ENCODE measurements around the gene ALG2. TPM values are rescaled to one million over a fixed set of nuclear protein-coding genes. Genes with fewer than 3 reads are reported as not detected.
"Not testable (repeated sequence)": the region's sequence is repeated elsewhere in the genome, so short reads cannot be mapped to it uniquely, and the experiment has no call there.

ALG2 gene
- total RNA-seq, 2 experiments from 2014 or later: 21.2 to 30.5 TPM

DNA sequence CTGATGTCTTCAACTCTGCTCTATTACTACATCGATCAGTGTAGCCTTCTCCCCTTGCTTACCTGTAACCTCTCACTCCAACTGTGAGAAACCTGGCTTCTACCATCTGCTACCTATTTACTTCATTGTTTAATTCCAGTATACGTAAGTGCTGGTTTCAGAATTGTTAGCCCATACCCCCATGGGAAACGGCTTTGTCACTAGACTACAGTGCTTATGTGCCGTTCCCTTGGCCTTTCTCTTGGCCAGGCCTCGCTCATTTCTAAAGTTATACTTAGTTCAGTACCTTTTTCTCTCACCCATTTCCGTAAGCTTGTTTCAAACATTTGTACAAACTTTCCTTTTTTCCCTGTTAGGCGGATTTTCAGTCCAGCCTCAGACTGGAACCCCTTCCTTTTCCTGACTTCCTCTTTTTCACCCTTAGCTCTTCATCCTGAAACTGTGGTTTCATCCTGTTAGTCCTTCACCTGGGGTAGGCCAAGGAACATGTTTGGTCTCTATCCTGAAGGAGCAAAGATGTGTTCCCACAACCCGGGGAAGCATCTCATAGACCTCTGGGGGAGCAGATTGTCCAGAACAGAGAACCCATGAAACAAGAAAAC is 21.7 kb downstream of the ALG2 start:
- H3K36me3 Mint-ChIP-seq (ENCODE audit: low read depth): no peaks in the 10 kb centered on the region
- H3K27ac Mint-ChIP-seq: no peak overlapping the region
- no peak for DNase-seq
- H3K27me3 Mint-ChIP-seq: peaks cover 5% of the 10 kb centered on the region
- H3K4me3 Mint-ChIP-seq: no peak overlapping the region
- ChIA-PET POLR2A (no interaction called here), CTCF (interaction anchor here (1.0 to 1.3 kb wide), 2 partner anchors 21 to 38 kb away, joined by 3 read pairs; partner anchors contain the start of genes ALG2 and SEC61B)
- H3K9me3 Mint-ChIP-seq: no peaks in the 10 kb centered on the region
- H3K4me1 Mint-ChIP-seq: peaks cover 12% of the 10 kb centered on the region

GRCh38 chr9:99197987-99198386 is 23.8 kb downstream of the ALG2 start:
- H3K36me3 Mint-ChIP-seq (ENCODE audit: low read depth): no peaks in the 10 kb centered on the region
- no peak for DNase-seq
- no peaks in the 10 kb centered on the region for H3K9me3 Mint-ChIP-seq
- CTCF ChIA-PET: interaction anchor here (0.9 to 1.7 kb wide), 4 partner anchors 13 to 55 kb away, joined by 3 to 4 read pairs (median 3); partner anchors contain the start of genes ALG2 and SEC61B
- no peak overlapping the region for H3K4me3 Mint-ChIP-seq
- H3K27ac Mint-ChIP-seq: no peak overlapping the region
- POLR2A ChIA-PET: no interaction called here
- peaks cover 3% of the 10 kb centered on the region for H3K27me3 Mint-ChIP-seq
- peaks cover 22% of the 10 kb centered on the region for H3K4me1 Mint-ChIP-seq

DNA sequence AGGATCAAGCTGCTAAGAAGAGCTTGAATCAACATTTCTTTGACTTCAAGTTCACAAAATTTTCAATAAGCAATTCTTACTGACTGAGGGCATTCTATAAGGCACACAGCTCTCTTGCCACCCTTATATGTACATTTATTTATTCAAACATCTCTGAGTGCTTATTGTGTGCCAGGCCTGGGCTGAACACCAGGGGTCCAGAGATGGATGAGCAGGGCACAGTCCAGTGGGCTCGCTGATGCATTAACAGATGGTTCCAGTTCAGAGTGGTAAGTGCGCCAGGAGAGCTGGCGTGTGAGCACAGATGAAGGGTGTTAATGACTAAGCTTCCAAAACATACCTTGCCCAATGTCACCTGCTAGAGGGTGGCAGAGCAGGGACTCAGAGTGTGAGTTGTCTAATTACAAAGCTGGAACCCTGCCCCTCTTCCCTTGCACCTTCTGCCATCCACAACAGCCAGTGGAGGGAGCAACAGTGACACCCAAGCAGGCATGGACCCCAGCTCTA is 24.6 kb downstream of the ALG2 start:
- H3K27ac Mint-ChIP-seq: no peak overlapping the region
- H3K36me3 Mint-ChIP-seq (ENCODE audit: low read depth): no peaks in the 10 kb centered on the region
- H3K4me3 Mint-ChIP-seq: no peak overlapping the region
- DNase-seq: no peak
- H3K9me3 Mint-ChIP-seq: no peaks in the 10 kb centered on the region
- peaks cover 28% of the 10 kb centered on the region for H3K4me1 Mint-ChIP-seq
- ChIA-PET CTCF (interaction anchor here (0.9 to 1.7 kb wide), 4 partner anchors 12 to 56 kb away, joined by 3 to 4 read pairs (median 3); partner anchors contain the start of genes ALG2 and SEC61B), POLR2A (no interaction called here)
- H3K27me3 Mint-ChIP-seq: peaks cover 3% of the 10 kb centered on the region

DNA sequence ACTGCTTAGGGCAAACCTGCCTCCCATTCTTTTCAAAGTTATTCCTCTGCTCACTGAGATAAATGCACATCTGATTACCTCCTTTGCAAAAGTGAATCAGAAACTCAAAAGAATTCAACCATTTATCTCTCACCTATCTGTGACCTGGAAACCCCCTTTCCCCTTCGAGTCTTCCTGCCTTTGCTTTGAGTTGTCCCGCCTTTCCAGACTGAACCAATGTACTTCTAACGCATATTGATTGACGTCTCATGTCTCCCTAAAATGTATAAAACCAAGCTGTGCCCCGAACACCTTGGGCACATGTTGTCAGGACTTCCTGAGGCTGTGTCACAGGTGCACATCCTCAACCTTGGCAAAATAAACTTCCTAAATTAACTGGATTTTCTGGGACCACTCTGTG is 25.3 kb downstream of the ALG2 start:
- H3K27me3 Mint-ChIP-seq; DNase-seq; H3K27ac Mint-ChIP-seq; POLR2A ChIA-PET; CTCF ChIA-PET; H3K9me3 Mint-ChIP-seq; H3K36me3 Mint-ChIP-seq (ENCODE audit: low read depth); H3K4me3 Mint-ChIP-seq: not testable (repeated sequence)
- H3K4me1 Mint-ChIP-seq: peaks cover 28% of the 10 kb centered on the region

DNA sequence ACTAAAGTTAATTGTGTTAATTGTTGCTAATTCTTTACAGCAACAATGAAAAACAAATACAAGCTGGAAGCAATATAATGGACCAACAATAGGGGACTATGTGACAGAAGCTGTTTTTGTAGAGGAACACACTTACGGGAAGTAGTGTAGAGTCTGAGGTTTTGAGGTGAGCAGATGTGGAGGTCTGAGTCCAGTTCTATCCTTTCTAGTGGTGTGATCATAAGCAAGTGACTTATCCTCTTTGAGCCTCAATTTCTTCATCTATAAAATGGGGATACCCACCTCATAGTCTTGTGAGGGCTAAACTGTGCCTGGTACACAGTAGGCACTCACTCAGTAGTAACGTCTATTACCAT is 28.3 kb downstream of the ALG2 start:
- H3K36me3 Mint-ChIP-seq (ENCODE audit: low read depth): no peaks in the 10 kb centered on the region
- ChIA-PET CTCF (no interaction called here), POLR2A (no interaction called here)
- H3K9me3 Mint-ChIP-seq: no peaks in the 10 kb centered on the region
- no peak overlapping the region for H3K4me3 Mint-ChIP-seq
- H3K27ac Mint-ChIP-seq: no peak overlapping the region
- H3K27me3 Mint-ChIP-seq: no peaks in the 10 kb centered on the region
- no peak for DNase-seq
- peaks cover 28% of the 10 kb centered on the region for H3K4me1 Mint-ChIP-seq

DNA sequence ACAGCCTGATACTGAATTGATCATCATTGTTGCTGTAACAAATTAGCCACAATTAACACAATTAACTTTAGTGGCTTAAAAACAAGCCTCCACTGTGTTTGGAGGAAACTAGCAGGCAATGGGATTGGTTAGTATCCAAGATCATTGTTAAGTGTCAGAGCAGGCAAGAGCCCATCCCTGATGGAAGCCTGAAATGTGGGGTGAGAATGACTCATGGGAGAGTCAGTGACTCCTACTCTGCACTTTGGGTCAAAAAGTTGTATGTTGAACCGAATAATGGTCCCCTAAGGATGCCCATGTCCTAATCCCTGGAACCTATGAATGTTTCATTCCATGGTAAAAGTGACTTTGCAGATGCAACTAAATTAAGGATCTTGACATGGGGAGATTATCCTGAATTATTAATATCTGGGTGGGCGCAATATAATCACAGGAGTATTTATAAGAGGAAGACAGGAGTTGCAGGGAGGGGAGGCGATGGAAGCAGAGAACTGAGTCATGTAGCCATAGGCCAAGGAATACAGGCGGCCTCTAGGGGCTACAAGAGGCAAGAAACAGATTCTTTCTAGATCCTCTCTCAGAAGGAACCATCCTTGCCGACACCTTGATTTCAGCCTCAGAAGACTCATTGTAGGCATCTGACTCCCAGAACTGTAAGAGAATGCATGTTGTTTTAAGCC is 28.8 kb downstream of the ALG2 start:
- DNase-seq: no peak
- POLR2A ChIA-PET: no interaction called here
- Mint-ChIP-seq H3K4me1 (peaks cover 27% of the 10 kb centered on the region), H3K27ac (no peak overlapping the region), H3K4me3 (no peak overlapping the region), H3K36me3 (ENCODE audit: low read depth) (no peaks in the 10 kb centered on the region), H3K27me3 (no peaks in the 10 kb centered on the region), H3K9me3 (no peaks in the 10 kb centered on the region)
- CTCF ChIA-PET: no interaction called here

DNA sequence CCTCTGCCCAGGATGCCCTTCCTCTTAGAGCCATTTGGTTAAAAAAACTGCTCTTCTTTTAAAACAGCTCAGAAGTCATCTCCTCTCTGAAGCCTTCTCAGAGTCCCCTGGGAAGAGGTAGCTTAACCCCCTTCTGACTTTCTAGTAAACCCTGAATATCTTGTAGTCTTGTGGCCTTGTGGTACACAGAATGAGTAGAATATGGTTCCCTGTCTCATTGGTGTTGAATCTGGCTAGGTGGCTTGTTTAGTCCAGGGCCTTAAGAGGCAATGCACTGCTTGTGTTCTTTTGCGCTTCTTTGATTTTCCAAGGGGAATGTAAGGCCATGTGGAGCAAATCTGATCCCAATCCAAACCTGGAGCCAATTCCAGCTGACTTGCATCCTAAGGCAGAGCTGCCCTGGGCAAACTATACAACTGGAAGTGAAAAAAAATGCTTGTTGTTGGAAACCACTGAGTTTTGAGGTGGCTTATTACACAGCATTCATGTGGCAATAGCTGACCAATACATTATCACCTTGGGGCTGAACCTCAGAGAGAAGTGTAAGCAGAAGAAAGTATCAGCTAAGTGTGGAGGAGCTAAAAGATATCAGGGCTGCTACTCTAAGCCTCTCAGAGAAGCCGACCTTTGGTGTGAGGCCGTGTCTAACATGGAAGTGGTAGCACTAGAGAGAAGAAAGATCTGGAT is 31.0 kb downstream of the ALG2 start:
- Mint-ChIP-seq H3K9me3 (no peaks in the 10 kb centered on the region), H3K4me1 (peaks cover 23% of the 10 kb centered on the region), H3K36me3 (ENCODE audit: low read depth) (no peaks in the 10 kb centered on the region), H3K27ac (no peak overlapping the region), H3K4me3 (no peak overlapping the region), H3K27me3 (no peaks in the 10 kb centered on the region)
- no peak for DNase-seq
- CTCF ChIA-PET: interaction anchor here (1.7 kb wide), 1 partner anchor 8 kb away, joined by 4 read pairs; no protein-coding TSS in a partner anchor
- POLR2A ChIA-PET: no interaction called here

DNA sequence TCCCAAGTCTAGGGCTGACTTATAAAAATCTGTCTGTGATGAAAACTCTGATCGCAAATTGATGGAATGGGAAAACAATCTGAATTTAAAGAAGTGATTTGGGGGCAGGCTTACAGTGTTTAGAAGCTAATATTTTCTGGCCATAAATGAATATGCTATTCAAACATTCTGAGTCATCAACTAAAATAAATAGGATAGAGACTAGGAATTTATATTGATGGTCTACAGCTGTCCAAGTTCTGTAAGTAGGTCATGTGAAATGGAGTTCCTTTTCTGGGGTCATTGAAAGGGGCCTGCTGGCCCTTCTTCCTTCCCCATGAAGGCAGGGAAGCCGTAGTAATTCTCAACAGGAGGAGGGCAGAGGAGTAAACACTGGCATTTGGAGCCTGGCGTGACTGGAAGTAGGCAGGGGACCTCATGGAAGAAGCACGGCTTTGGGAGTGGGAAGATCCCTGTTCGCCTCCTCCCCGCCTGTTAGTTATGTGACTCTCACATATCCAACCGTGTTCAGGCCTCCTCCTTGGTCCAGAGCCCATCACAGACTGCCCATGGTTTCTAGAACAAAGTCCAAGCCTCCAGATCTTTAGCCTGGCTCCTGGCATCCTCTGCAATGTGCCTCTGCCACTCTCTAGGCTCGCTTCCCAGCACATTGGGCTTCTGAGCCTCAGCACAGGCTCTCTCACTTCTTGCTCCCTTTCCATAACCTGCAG is 31.7 kb downstream of the ALG2 start:
- ChIA-PET POLR2A (no interaction called here), CTCF (interaction anchor here (1.7 kb wide), 1 partner anchor 7 kb away, joined by 4 read pairs; no protein-coding TSS in a partner anchor)
- Mint-ChIP-seq H3K27me3 (no peaks in the 10 kb centered on the region), H3K4me1 (peaks cover 23% of the 10 kb centered on the region), H3K4me3 (no peak overlapping the region), H3K9me3 (no peaks in the 10 kb centered on the region), H3K27ac (no peak overlapping the region), H3K36me3 (ENCODE audit: low read depth) (no peaks in the 10 kb centered on the region)
- no peak for DNase-seq

DNA sequence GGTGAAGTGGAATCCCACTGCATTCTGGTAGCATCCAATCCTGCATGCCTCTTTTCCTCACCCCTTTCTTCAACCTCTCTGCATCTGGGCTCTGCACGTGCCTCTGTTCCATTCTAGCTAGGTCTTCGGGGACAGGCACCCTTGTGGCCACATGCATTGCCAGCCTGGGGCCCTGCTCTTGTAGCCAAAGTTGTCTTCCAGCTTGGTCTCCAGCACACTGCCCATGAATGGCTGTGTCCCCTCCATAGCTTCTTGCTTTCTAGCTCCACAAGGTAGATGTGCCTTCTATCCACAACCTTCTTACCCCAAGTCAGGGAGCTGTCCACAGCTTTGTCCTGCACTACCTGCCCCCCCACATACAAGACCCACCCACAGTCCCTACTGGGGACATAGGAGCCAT is 32.6 kb downstream of the ALG2 start:
- Mint-ChIP-seq H3K27ac (no peak overlapping the region), H3K4me3 (no peak overlapping the region), H3K27me3 (no peaks in the 10 kb centered on the region), H3K9me3 (no peaks in the 10 kb centered on the region), H3K4me1 (peaks cover 29% of the 10 kb centered on the region), H3K36me3 (ENCODE audit: low read depth) (no peaks in the 10 kb centered on the region)
- DNase-seq: no peak
- CTCF ChIA-PET: interaction anchor here (1.0 to 1.6 kb wide), 2 partner anchors 60 to 1286 kb away, joined by 3 read pairs; no protein-coding TSS in a partner anchor
- POLR2A ChIA-PET: no interaction called here

DNA sequence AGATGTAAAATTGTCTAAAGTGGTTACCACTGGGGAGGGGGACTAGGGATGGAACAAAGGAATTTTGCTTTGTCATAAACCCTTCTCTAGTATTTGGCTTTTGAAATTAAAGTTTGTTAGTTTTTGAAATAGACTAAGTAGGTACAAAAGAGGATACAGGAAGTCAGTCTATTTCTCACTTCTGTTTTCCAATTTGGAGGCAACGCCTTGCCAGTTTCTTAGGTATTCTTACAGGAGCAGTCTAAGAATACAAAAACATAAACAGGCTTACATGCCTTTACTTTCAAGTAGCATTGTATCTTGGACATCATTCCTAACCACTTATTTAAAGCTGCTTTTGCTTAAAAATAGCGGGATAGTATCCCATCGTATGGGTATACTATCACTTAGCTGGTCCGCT is 34.4 kb downstream of the ALG2 start:
- H3K27ac Mint-ChIP-seq: no peak overlapping the region
- CTCF ChIA-PET: no interaction called here
- POLR2A ChIA-PET: no interaction called here

GRCh38 chr9:99185934-99186333 is 35.8 kb downstream of the ALG2 start:
- POLR2A ChIA-PET: no interaction called here
- H3K9me3 Mint-ChIP-seq: no peaks in the 10 kb centered on the region
- no peak overlapping the region for H3K4me3 Mint-ChIP-seq
- no peak for DNase-seq
- H3K4me1 Mint-ChIP-seq: peaks cover 39% of the 10 kb centered on the region
- H3K27ac Mint-ChIP-seq: no peak overlapping the region
- no peaks in the 10 kb centered on the region for H3K36me3 Mint-ChIP-seq (ENCODE audit: low read depth)
- CTCF ChIA-PET: interaction anchor here (1.3 to 1.9 kb wide), 2 partner anchors 45 to 184 kb away, joined by 3 read pairs; no protein-coding TSS in a partner anchor
- no peaks in the 10 kb centered on the region for H3K27me3 Mint-ChIP-seq

More for the DNA sequence above, 34.4 kb downstream of the ALG2 start:
- Mint-ChIP-seq H3K9me3 (no peaks in the 10 kb centered on the region), H3K4me3 (no peak overlapping the region), H3K36me3 (ENCODE audit: low read depth) (no peaks in the 10 kb centered on the region), H3K4me1 (peaks cover 27% of the 10 kb centered on the region), H3K27me3 (no peaks in the 10 kb centered on the region)
- no peak for DNase-seq

- no peak overlapping the region for H3K4me3 Mint-ChIP-seq
- H3K4me1 Mint-ChIP-seq: peaks cover 46% of the 10 kb centered on the region
- POLR2A ChIA-PET: no interaction called here
- H3K9me3 Mint-ChIP-seq: no peaks in the 10 kb centered on the region
- no peaks in the 10 kb centered on the region for H3K27me3 Mint-ChIP-seq
- CTCF ChIA-PET: interaction anchor here (0.6 to 1.9 kb wide), 17 partner anchors 10 to 1153 kb away, joined by 3 to 10 read pairs (median 3); no protein-coding TSS in a partner anchor
- no peak overlapping the region for H3K27ac Mint-ChIP-seq
- H3K36me3 Mint-ChIP-seq (ENCODE audit: low read depth): no peaks in the 10 kb centered on the region
- no peak for DNase-seq
Measured at GRCh38 chr9:99185348-99185632, 36.5 kb downstream of the ALG2 start.

Data from activated CD4-positive, alpha-beta T cell treated with anti-CD3 and anti-CD28 coated beads, Interleukin-2, amount 10 ng/mL, durations not matched to agents 7 days and 5 days (primary cell).